GM21786 (cell line): ENCODE data around the gene GNA12.

Source experiments
- ATAC-seq: cut with Tn5 transposase; IDR thresholded peaks from one replicate; pipeline ENCODE4 v1.9.1; 2021; ENCODE audit not compliant: unreplicated experiment

The GNA12 gene

DNA sequence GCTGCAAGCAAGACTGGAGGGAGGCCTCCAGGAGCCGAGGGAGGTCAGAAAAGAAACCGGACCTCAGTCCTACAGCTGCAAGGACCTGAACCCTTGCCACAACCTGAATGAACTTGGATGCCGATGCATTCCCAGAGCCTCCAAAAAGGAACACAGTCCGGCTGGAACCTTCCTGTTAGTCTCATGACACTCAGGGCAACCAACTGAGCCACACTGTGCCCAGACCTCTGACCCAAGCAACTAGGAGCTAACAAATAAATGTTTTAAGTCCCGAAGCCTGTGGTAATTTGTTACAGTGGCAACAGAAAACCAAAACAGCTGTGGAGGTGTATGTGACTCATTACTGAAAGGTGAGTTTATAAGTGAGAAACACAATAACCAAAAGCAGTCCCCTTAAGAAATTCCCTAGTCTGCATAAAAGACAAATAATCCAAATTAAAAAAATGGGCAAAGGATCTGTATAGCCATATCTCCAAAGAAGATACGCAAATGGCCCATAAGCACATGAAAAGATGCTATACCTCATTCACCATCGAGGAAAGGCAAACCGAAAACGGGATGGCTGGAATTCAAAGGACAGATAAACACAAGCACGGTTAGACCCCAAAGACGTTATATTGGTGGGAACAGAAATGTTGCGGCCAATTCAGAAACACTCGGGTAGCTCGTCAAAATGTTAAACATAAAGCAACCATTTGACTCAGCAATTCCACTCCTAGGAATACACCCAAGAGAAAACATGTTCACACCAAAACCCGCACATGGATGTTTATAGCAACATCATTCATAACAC, 24.8 kb downstream of the GNA12 start:
- ATAC-seq, result no peak

DNA sequence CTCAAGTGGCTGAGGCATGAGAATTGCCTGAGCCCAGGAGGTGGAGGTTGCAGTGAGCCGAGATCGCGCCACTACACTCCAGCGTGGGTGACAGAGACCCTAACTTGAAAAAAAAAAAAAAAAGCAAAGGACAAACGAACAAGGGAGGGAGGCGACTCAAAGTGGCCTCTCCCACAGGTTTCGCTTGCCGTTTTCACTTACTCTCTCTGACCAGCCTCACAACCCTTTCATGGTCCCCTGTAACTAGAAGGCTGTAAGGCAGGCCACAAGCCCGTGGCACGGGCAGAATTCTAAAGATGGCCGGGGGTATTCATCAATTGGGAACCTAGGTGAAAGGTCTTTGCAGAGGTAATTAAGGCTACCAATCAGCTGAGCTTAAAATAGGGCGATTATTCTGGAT, 25.5 kb downstream of the GNA12 start:
- ATAC-seq, result no peak

DNA sequence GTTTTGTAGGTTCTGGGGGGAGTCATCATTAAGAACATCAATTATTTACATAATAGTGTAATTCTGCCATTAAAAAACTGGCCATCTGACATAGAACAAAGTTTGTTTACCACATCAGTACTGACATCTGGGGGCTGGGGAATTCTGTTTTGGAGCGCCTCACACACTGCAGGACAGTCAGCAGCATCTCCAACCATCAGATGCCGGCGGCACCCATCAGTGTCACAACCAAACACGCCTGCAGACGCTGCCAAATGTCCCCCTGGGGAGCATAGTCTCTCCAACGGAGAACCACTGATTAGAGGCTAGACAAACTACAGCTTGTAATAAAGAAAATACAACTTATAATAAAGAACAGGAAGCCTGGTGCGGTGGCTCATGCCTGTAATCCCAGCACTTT, 26.0 kb downstream of the GNA12 start:
- no peak for ATAC-seq

- no peak for ATAC-seq
Measured at GRCh38 chr7:2817456-2817855, 26.7 kb downstream of the GNA12 start.

DNA sequence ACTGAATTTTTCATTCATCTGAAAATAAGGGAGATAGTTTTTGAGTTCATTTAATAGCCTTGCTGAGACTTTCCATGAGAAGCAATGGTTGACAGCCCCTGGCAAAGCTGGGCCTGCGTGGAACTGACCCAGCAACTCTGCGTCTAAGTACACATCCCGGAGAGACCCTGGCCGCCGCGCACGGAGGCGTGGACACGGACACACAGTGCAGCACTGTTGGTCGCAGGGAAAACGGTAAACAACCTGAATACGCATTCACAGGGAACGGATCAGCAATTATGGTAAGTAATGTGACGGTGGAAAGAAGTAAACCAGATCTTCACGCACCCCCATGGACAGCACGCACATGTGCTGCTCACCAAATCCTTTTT, 28.2 kb downstream of the GNA12 start:
- ATAC-seq, result no peak

DNA sequence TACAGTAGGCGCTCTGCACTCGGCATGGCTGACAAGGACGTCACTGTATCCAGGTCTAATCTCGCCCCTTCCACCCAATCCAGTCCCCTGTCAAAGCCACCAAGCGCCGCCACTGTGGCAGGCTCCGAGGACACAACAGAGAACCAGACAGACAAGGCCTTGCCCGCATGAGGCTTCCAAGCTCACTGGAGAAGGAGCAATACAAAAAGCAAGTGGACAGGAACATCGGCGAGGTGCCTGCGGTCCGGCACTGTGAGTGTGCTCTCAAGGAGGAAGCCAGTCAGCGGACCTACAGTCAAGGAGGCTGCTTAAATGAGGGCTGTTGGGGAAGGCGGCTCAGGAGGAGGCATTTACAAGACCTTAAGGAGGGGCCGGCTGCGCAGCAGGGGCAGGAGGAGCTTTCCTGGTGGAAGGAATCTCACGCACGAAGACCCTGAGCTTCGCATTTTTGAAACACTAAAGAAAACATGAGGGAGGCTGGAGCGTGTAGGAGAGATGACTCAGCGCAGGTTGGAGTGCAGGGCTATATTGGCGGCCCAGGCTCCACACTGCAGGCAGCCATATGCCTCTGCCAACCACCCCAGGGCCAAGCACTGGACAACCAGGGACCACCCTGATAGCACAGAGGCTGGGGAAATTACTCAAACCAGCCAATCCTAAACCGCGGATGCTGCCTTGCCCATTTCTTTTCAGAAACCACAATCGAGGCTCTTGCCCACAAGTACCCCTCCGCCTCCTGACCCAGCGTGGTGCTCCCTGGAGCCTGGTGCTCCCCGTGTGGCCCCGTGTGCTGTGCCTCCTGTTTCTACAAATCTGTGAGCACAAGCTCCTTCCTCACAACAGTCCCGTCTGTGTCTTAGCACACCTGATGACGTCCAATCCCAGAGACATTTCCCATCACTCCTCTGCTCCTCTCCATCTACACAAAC, 28.9 kb downstream of the GNA12 start:
- no peak for ATAC-seq

DNA sequence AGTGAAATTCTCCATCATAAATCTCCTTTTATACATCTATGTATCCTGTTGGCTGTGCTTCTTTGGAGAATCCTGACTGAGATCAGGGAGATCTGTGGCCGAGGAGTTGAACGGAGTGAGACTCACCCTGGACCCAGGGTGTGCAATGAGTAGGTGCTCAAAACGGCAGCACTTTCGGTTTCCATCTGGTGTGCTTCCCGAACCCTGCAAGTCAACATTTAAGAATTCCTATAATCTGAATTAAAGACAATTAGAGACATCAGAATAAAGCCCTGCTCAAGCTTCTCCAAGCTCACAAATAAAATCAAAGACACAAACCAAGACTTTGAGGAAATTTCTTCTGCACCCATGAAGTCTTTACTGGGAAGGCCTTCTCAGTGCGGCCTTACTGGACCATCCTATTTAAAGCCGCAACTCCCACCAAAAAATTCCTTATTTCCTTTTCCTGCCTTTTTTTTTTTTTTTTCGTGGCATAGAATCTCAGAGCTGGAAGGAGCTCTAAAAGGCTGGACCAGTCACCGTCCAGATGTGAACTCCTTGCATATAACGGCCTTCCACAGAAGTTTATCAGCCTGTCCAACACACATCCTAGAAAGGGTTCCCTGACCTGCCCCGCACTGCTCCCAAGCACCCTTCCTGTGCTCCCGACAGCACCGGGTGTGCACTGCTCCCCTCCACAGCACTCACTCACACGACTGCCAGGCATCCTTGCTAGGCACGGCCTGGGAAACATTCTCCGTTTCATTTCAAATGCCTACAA, 29.7 kb downstream of the GNA12 start:
- no peak for ATAC-seq

DNA sequence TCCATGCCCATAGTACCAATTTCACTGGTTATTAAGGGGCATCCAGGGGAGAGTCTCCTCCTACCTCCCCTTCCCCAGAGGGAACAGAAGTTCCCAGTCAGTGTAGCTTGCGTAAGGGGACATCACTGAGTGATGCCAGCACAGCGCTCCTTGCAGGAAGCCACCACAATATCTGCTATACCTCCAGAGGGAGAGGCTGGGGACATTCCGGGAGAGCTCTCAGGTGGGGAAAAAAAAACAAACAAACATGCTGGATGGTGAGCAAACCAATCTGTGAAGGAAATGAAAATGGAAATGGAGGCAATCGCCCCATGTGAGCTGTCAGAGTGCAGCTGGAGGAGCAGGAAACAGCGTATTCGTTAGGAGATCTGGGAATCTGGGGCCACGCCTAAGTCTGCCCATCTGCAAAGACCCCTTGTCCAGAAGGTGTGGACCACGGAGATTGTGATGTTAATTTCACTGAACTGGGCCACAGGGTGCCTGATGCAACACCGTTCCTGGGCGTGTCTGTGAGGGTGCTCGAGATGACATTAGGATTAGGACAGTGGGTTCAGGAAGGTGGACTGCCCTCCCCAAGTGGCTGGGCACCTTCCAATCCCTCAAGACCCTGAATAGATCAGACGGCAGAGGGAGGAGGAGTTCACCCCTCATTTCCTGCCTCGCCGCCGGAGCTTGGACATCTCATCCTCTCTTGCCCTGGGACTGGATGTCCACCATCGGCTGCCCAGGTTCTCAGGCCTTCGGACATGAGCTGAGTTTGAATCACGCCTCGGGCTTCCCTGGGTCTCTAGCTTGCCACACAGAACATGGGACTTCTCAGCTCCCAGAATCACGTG, 30.5 kb downstream of the GNA12 start:
- no peak for ATAC-seq

GRCh38 chr7:2812831-2813230, 31.3 kb downstream of the GNA12 start:
- no peak for ATAC-seq

DNA sequence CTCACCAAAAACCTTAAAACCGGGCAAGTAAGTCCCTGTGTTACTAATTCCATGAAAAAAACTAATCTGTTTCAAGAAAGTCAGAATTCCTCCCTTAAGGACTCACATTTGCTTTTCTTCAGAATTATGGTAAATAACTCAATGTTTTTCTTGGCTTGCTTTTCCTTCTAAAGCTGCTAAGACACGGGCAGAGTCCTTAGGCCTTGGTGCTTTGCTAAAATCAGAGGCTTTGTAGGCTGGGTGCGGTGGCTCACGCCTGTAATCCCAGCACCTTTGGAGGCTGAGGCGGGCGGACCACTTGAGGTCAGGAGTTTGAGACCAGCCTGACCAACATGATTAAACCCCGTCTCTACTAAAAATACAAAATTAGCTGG, 32.0 kb downstream of the GNA12 start:
- no peak for ATAC-seq

DNA sequence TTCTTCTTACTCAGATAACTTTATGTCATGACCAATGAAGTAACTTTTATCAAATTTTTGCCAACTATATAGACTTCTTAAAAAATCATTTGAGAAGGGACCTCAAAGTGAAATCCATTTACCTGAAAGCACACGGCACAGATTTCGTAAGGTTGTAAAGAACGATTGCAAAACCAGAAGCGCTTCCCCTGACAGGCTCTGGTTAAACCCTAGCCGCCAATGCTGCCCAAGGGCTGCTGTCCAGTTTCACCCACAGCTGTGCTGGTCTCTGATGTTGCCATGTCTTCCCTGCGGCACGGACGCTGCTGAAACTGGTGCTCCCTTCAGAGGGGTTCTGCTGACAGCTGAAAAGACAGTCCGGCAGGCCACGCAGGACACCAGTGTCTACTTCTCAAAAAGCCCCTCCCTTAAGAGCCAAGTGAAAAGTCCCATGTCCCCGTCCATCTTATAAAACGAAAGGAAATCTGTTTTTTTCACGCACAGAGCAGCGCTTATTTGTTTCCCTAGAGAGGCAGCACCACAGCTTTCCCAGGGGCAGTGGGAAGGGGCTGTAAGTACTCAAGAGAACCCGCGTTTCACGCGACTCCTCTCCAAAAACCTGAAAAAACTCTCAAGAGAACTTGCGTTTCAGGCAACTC, 32.5 kb downstream of the GNA12 start:
- no peak for ATAC-seq

GRCh38 chr7:2810682-2811415, 33.3 kb downstream of the GNA12 start:
- no peak for ATAC-seq

DNA sequence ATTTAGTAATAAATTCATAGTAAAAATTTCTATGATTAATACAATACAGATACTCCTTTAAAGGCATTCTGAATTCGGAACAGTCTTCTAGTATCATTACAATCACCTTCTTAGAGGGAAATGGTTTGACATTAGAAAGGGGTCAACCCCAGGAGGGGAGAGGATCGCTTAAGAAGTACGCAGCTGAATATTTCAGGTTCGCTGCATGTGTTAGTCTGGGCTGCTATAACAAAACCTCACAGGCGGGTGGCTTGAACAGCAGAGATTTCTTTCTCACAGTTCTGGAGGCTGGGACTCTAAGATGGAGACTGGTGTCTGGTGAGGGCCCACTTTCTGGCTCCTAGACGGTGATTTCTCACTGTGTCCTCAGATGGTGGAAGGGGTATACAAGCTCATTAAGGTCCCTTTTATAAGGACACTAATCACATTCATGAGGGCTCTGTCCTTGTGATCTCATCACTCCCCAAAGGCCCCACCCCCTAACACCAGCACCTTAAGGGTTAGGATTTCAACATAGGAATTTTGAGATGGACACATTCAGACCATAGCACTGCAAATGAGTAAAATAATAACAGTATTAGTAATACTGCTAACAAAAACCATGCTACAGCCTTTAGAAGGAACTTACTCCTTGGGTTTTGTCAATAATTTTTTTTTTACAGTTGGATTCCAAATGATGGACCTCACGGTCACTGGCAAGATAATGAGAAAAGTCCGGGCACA, 34.0 kb downstream of the GNA12 start:
- ATAC-seq, result no peak

DNA sequence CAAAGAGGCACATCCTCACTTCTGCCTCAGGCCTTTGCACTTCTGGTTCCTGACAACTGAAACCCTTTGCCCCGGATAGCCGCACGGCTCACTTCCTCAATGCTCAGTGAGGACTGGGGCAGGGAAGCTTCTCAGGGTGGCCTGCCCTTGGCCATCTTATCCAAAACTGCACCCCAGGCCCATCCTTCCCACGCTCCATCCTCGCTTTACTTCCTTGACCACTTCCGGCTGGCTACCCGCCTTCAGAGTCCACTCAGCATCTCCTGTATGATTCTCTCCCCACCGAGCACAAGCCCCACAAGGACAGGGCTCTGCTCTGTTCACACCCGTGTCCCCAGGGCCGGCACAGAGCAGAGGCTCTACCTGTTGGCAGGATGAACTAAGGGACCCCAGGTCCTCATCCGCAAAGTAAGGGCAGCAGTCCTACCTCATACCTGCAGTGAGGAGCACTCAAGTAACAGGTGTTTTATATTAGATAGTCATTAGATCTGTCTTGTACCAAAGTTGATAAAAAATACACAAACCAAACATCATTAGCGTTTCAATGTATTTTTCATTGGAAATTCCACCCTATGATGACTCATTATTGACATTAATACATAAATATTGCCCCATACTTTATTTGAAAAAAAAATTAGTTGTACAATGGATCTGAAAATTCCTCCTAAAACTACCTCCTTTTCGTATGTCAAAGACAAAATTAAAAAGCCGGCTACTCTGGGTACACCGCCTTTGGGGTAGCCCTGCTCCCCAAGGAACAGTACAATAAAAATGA, 35.0 kb downstream of the GNA12 start:
- ATAC-seq, result no peak

DNA sequence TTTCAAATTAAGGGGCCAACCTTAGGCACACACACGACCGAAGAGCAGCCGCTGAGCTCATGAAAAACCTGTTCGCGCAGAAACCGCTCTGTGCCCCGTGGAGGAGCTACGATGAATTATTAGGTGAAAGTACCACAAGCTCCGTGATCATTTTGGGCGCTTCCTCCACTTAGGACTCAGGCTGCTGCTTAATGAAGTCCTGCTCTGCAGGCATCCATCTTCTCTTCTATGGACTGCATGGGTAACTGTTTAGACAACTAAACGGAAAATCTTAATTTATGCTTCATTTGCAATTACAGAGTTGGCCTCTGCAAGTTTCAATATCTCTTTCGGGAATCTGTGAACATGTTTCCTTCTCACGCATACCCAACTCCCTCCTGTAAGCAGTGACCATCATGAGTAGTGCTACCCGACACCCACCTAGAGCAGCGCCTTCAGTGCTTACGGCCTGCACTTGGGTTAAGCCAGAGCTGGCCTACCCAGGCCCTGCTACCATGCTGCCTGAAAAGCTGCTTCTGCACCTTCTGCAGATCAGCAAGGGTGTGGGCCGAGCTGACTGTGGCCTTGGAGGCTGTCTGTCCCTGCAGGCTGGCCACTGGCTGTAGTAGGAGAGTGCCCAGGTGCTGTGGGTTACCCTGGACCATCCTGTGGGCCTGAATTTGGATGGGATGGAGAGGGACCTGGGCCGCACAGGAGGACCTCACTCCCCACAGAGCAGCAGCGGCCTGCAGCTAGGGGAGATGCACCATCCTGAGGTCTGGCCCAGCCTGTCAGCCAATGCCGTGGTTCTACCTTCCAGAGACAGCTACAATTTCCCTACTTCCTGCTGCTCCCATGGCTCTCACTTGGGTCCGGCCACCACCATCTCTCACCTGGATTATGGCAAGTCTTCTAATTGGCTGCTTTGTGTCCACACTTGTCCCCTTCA, 36.0 kb downstream of the GNA12 start:
- no peak for ATAC-seq

GRCh38 chr7:2807460-2807844, 36.7 kb downstream of the GNA12 start:
- ATAC-seq, result no peak

- ATAC-seq, result no peak
Measured at GRCh38 chr7:2806571-2806970, 37.5 kb downstream of the GNA12 start.
